Pancreas (tissue), 10 donors: ENCODE data around the gene STIM1. TPM values are rescaled to one million over a fixed set of nuclear protein-coding genes. Genes with fewer than 3 reads are reported as not detected.

Source experiments
- ATAC-seq, 4 donors: fragments of 200-7000 bp; cut with Tn5 transposase; one replicate each; pipeline versions ENCODE4 v1.8.0 to v1.9.1; 2020; ENCODE audit warnings: mild to moderate bottlenecking in 4 of 4, moderate library complexity in 4 of 4
- DNase-seq, 6 donors: peaks; one replicate each; pipeline ENCODE4 v3.0.0-alpha.2; 2020
- FAIRE-seq: peaks from 2 replicates; lab custom pipeline; 2012; peaks lifted over from hg19 to GRCh38; lab: Jason Lieb, UNC
- H3K27ac ChIP-seq, 4 donors: fragments of 200-600 bp; sonication (generic); 1 replicate in 3 of 4; 2 replicates in 1 of 4; pipeline versions ENCODE4 v1.5.0 to v1.8.0; 2020
- H3K27me3 ChIP-seq, 4 donors: fragments of 200-600 bp; one replicate each; pipeline ENCODE4 v1.8.0; 2021
- H3K36me3 ChIP-seq, 3 donors: fragments of 200-600 bp; sonication (generic) in 1 of 3; one replicate each; pipeline versions ENCODE4 v1.5.0 to v1.8.0; 2020 to 2021
- H3K4me1 ChIP-seq, 3 donors: fragments of 200-600 bp; one replicate each; pipeline ENCODE4 v1.8.0; 2021
- H3K4me3 ChIP-seq, 4 donors: fragments of 200-600 bp; sonication (generic) in 2 of 4; one replicate each; pipeline versions ENCODE4 v1.5.0 to v1.8.0; 2020 to 2021
- H3K9me3 ChIP-seq, 4 donors: fragments of 200-600 bp; one replicate each; pipeline ENCODE4 v1.8.0; 2021
- CTCF ChIP-seq, 4 donors: fragments of 200-600 bp; sonication (generic) in 3 of 4; IDR thresholded peaks; one replicate each; pipeline versions ENCODE4 v1.5.0 to v1.8.0; 2021; ENCODE audit warnings: antibody characterized with exemption in 4 of 4
- WGBS, 2 donors: extraction: QIAGEN DNeasy Blood & Tissue Kit; methylation state at CpG; one replicate each; pipeline ENCODE4 v1.1.7; 2013; 5-methylcytosine and 5-hydroxymethylcytosine counted together
- intact Hi-C, 3 donors: fragments of 100-400 bp; cut with DNase I; formaldehyde crosslinking; loops; one replicate each; pipeline versions ENCODE4 v1.11.1 to v1.14.2; 2022
- polyA plus RNA-seq, 2 donors: library from polyadenylated mRNA; stranded (reverse); fragments of 200-250 nt; gene quantifications; one replicate each; pipeline ENCODE4 v1.2.3, GENCODE V29; 2013
- total RNA-seq, 6 donors: library from RNA; stranded (reverse); fragmentation: NEBNext Ultra II Directional in 4 of 6; extraction: Animal tissue kit (Norgen Biotek cat#: 25700) in 4 of 6; gene quantifications; one replicate each; pipeline versions ENCODE4 v1.2.1 to v1.2.4, GENCODE V29; 2021 to 2023
- donor health status: healthy with polysubstance abuse.
- donor health status: DM: no; HTN: no; CAD: no; lungs with moderate emphysema.
- donor health status: DM: no; HTN: no; CAD: no.
- donor health status: control.
- donor health status: control.
- donor health status: Bipolar disorder and iron deficiency.
- donor health status: DM: yes; HTN: yes; CAD: no.
- donor health status: DM: no; HTN: no; CAD: no.
- donor health status: DM: no; HTN: no; CAD: no.
- donor health status: DM: yes; HTN: yes; CAD: no.

The STIM1 gene
- total and polyA plus RNA-seq, 8 donors, result 10.2 to 28.9 (median 18.8) TPM

- DNase-seq (peak in 2 of 6 donors; percentile 13 to 55), ATAC-seq (peak; percentile 83 to 89 (median 88)), FAIRE-seq (no peak)
- H3K27ac ChIP-seq, result peak overlapping the region; percentile 3 to 52 (median 42)
- TF ChIP-seq CTCF (IDR thresholded peaks at IDR 0.05), result no peak
- peaks cover 6 to 21% (median 11%) of the 10 kb centered on the region in 3 donors for H3K4me1 ChIP-seq
- H3K36me3 ChIP-seq, result no peaks in the 10 kb centered on the region
- no peaks in the 10 kb centered on the region for H3K27me3 ChIP-seq
- H3K9me3 ChIP-seq, result no peaks in the 10 kb centered on the region
- 44 to 48% methylated on average over 8 of the region's 8 CpGs for WGBS, 2 donors
- intact Hi-C loops, result no loop called here
- no peak overlapping the region for H3K4me3 ChIP-seq
These were observed 74.2 kb downstream of the STIM1 start for GRCh38 chr11:3929649-3930048.

- Histone ChIP-seq H3K36me3 (no peaks in the 10 kb centered on the region), H3K4me1 (peaks cover 6 to 21% (median 11%) of the 10 kb centered on the region in 3 donors), H3K4me3 (no peak overlapping the region), H3K27me3 (no peaks in the 10 kb centered on the region), H3K27ac (no peak overlapping the region), H3K9me3 (no peaks in the 10 kb centered on the region)
- intact Hi-C loops, result no loop called here
- WGBS, 2 donors, result 97 to 98% methylated on average over 2 of the region's 2 CpGs
- no peak for FAIRE-seq
- no peak for DNase-seq
- no peak for TF ChIP-seq CTCF (IDR thresholded peaks at IDR 0.05)
- no peak for ATAC-seq
These were observed 77.2 kb downstream of the STIM1 start for GRCh38 chr11:3932698-3933097.

- Histone ChIP-seq H3K4me1 (peaks cover 6 to 21% (median 11%) of the 10 kb centered on the region in 3 donors), H3K36me3 (no peaks in the 10 kb centered on the region), H3K9me3 (no peaks in the 10 kb centered on the region), H3K27me3 (no peaks in the 10 kb centered on the region), H3K27ac (no peak overlapping the region), H3K4me3 (no peak overlapping the region)
- intact Hi-C loops, result no loop called here
- DNase-seq, result no peak
- WGBS, 2 donors, result 93 to 94% methylated on average over 1 of the region's 1 CpG
- ATAC-seq, result no peak
- TF ChIP-seq CTCF (IDR thresholded peaks at IDR 0.05), result no peak
- no peak for FAIRE-seq
These were observed 77.7 kb downstream of the STIM1 start for GRCh38 chr11:3933165-3933628.

GRCh38 chr11:3934658-3935057 is 79.2 kb downstream of the STIM1 start:
- 88 to 89% methylated on average over 1 of the region's 1 CpG for WGBS, 2 donors

More at GRCh38 chr11:3934658-3935057, 79.2 kb downstream of the STIM1 start:
- DNase-seq, result no peak
- no peak for FAIRE-seq
- no peak overlapping the region for H3K4me3 ChIP-seq
- no peaks in the 10 kb centered on the region for H3K36me3 ChIP-seq
- ATAC-seq, result no peak
- H3K27ac ChIP-seq, result no peak overlapping the region
- H3K9me3 ChIP-seq, result no peaks in the 10 kb centered on the region
- intact Hi-C loops, result no loop called here
- H3K27me3 ChIP-seq, result no peaks in the 10 kb centered on the region
- no peak for TF ChIP-seq CTCF (IDR thresholded peaks at IDR 0.05)
- peaks cover 6 to 10% (median 7%) of the 10 kb centered on the region in 3 donors for H3K4me1 ChIP-seq
